T-helper 2 cell treated with Interferon-gamma antibody and Interleukin-4, amounts not matched to agents 5 μg/mL and 100 μg/mL, for 36 hours (primary cell): ENCODE measurements around the gene PPEF2.
"Not testable (repeated sequence)": the region's sequence is repeated elsewhere in the genome, so short reads cannot be mapped to it uniquely, and the experiment has no call there.

Experiments
- DNase-seq: peaks from one replicate; pipeline ENCODE4 v3.0.0; 2021; ENCODE audit warnings: low spot score
- H3K27ac Mint-ChIP-seq: one replicate; pipeline ENCODE4 v1.8.0; 2021; ENCODE audit warnings: mild to moderate bottlenecking, mixed read lengths
- H3K27me3 Mint-ChIP-seq: one replicate; pipeline ENCODE4 v1.8.0; 2021; ENCODE audit warnings: low read depth, mixed read lengths
- H3K36me3 Mint-ChIP-seq: one replicate; pipeline ENCODE4 v1.8.0; 2021; ENCODE audit warnings: low read depth, mixed read lengths
- H3K4me1 Mint-ChIP-seq: one replicate; pipeline ENCODE4 v1.8.0; 2021; ENCODE audit warnings: low read depth, mixed read lengths
- H3K4me3 Mint-ChIP-seq: one replicate; pipeline ENCODE4 v1.8.0; 2022; ENCODE audit warnings: mild to moderate bottlenecking, moderate library complexity, mixed read lengths
- H3K9me3 Mint-ChIP-seq: one replicate; pipeline ENCODE4 v1.8.0; 2021; ENCODE audit warnings: mixed read lengths

PPEF2 gene

DNA sequence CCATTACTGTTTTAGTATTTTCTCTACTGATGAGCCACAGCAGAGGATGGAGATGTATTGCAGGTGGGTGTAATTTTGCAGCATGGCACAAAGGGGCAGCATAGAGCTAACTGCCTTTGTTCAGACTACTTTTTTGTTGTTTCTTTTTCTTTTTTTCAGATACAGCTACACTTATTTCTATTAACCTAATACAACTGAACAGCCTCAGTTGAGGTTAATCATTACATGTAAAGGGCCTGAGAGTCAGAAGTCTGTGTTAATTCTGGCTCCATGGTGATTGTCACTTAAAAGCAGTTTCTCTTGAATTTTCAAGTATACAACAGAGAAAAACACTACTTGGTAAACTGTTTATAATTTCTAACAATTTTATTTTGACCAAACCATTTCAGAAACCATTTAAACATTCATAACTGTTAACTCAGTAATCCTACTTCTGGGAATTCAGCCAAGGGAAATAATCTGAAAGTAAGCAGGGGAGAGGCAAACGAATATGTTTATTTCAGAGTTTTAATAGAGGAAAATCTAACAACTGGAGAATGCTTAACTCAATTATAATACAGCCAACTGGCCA lies 13.9 kb upstream of the PPEF2 start:
- Mint-ChIP-seq H3K27ac (peak overlapping the region; percentile 17), H3K27me3 (no peaks in the 10 kb centered on the region), H3K4me1 (no peaks in the 10 kb centered on the region), H3K4me3 (no peak overlapping the region), H3K36me3 (peaks cover 23% of the 10 kb centered on the region), H3K9me3 (no peaks in the 10 kb centered on the region)
- DNase-seq = no peak

DNA sequence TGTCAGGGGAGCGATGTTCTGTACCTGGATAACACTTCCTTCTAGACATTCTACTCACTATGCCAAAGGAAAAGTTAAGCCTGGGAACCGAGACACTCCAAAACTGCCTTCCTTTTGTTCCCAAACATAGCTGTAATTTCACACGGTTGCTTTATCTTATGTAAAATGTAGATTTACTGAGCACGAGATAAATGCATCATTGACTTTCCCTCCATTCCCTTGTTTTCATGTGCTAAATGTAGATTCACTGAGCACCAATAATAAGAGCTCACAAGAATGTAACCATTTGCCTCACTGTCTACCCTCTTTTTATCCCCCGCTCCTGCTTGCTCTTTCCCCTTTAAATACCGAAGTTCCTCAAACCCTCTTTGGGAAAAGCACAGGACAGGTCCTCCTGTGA lies 10.7 kb upstream of the PPEF2 start:
- Mint-ChIP-seq H3K36me3 (peaks cover 13% of the 10 kb centered on the region), H3K4me1 (no peaks in the 10 kb centered on the region), H3K27ac (no peak overlapping the region), H3K27me3 (no peaks in the 10 kb centered on the region), H3K4me3 (no peak overlapping the region), H3K9me3 (peaks cover 7% of the 10 kb centered on the region)
- DNase-seq = no peak

DNA sequence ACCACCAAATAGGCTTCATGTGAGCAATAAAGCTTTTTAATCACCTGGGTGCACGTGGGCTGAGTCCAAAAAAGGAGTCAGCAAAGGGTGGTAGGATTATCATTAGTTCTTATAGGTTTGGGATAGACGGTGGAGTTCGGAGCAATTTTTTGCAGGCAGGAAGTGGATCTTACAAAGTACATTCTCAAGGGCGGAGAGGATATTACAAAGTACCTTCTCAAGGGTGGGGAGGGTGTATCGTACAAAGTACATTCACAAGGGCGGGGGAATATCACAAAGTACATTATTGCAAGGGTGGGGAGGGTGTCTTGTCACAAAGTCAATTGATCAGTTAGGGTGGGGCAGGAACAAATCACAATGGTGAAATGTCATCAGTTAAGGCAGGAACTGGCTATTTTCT lies 8.6 kb upstream of the PPEF2 start:
- H3K9me3 Mint-ChIP-seq, DNase-seq, H3K27me3 Mint-ChIP-seq, H3K4me1 Mint-ChIP-seq, H3K27ac Mint-ChIP-seq, H3K4me3 Mint-ChIP-seq: not testable (repeated sequence)
- H3K36me3 Mint-ChIP-seq = peaks cover 13% of the 10 kb centered on the region

DNA sequence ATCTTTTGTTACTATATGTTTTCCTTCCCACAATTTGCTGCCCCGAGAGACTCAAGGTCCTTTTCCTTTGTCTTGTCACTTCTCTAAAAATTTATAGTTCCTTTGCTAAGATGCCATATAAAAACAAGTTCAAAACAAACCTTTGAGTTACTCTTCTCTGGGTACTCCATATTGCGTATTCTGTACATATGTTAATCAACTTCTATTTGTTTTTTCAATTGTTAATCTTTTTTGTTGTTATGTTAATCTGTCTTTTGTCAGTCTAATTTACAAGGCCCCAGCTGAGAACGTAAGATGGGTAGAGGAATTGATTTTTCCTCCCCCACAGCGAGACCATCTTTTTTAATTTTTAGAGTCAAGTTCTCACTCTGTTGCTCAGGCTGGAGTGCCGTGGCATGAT lies 7.2 kb upstream of the PPEF2 start:
- Mint-ChIP-seq H3K36me3 (peaks cover 13% of the 10 kb centered on the region), H3K4me1 (no peaks in the 10 kb centered on the region), H3K27ac (no peak overlapping the region), H3K9me3 (peaks cover 7% of the 10 kb centered on the region), H3K27me3 (no peaks in the 10 kb centered on the region), H3K4me3 (no peak overlapping the region)
- no peak for DNase-seq

DNA sequence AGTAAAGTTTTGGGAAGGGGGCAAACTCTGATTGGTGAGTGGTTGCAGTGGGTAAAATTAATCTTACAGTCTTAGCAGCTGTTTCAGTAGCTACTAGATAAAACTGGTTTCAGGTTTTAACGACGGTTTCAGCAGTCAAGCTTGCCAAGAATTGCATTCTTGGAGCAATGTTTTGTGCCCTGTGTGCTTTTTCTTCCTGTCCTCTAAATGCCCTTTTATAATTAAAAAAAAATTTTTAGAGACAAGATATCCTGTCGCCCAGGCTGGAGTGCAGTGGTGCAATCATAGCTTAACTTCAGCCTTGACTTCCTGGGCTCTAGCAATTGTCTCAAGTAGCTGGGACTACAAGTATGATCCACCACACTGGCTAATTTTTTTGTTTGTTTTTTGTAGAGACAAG lies 6.3 kb upstream of the PPEF2 start:
- Mint-ChIP-seq H3K36me3 (peaks cover 8% of the 10 kb centered on the region), H3K27ac (no peak overlapping the region), H3K9me3 (peaks cover 7% of the 10 kb centered on the region), H3K4me3 (no peak overlapping the region), H3K27me3 (no peaks in the 10 kb centered on the region), H3K4me1 (no peaks in the 10 kb centered on the region)
- DNase-seq = no peak

DNA sequence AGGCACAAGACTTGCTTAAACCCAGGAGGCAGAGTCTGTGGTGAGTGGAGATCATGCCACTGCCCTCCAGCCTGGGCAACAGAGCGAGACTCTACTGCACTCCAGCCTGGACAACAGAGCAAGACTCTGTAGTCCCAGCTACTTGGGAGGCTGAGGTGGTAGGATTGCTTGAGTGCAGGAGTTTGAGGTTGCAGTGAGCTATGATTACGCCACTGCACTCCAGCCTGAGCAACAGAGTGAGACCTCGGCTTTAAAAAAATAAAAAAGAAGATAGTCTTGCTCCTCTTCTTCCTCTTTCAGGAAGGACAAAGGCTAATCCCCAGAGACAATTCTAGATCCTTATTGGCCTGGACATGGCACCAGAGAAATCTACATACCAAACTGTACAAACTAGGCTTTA lies 5.7 kb upstream of the PPEF2 start:
- Mint-ChIP-seq H3K9me3 (peaks cover 7% of the 10 kb centered on the region), H3K27me3 (no peaks in the 10 kb centered on the region), H3K27ac (no peak overlapping the region), H3K4me1 (no peaks in the 10 kb centered on the region), H3K4me3 (no peak overlapping the region), H3K36me3 (peaks cover 8% of the 10 kb centered on the region)
- DNase-seq = no peak

DNA sequence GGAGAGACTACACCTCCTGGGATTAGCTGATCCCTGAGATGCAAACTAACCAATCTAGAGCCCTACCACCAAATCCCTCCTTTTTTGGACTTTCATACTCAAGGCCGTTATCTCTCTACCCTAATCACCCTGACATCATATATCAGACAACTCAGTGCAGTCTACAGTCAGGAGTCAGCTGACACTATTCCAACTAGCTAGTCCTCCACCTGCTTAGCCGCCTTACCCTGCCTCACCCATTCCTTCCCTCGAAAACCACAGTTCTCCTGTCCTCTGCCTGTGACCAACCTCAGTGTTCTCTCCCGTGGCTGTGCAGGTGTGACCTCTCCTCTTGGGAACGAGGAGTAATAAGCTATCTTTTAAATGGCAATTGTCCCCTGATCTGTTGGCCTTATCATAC lies 1.8 kb upstream of the PPEF2 start:
- Mint-ChIP-seq H3K27me3 (peaks cover 21% of the 10 kb centered on the region), H3K9me3 (no peaks in the 10 kb centered on the region), H3K36me3 (no peaks in the 10 kb centered on the region), H3K4me3 (no peak overlapping the region), H3K27ac (no peak overlapping the region), H3K4me1 (no peaks in the 10 kb centered on the region)
- DNase-seq = no peak

DNA sequence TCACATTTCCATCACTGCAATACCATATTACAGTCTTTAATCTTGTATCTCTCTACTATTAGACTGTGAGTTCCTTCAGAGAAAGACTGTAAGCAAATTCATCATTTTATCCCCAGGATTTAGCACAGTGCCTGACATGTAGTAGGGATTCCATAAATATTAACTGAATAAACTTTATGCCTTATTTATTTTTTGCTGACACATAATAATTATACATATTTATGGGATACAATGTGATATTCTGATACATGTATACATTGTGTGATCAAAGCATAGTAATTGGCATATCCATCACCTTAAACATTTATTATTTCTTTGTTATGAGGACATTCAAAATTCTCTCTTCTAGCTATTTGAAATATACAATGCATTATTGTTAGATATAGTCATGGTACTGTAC lies 3.7 kb downstream of the PPEF2 start:
- H3K9me3 Mint-ChIP-seq = no peaks in the 10 kb centered on the region
- no peaks in the 10 kb centered on the region for H3K4me1 Mint-ChIP-seq
- no peak overlapping the region for H3K4me3 Mint-ChIP-seq
- DNase-seq = no peak
- no peak overlapping the region for H3K27ac Mint-ChIP-seq
- H3K36me3 Mint-ChIP-seq = no peaks in the 10 kb centered on the region
- H3K27me3 Mint-ChIP-seq = peaks cover 23% of the 10 kb centered on the region

DNA sequence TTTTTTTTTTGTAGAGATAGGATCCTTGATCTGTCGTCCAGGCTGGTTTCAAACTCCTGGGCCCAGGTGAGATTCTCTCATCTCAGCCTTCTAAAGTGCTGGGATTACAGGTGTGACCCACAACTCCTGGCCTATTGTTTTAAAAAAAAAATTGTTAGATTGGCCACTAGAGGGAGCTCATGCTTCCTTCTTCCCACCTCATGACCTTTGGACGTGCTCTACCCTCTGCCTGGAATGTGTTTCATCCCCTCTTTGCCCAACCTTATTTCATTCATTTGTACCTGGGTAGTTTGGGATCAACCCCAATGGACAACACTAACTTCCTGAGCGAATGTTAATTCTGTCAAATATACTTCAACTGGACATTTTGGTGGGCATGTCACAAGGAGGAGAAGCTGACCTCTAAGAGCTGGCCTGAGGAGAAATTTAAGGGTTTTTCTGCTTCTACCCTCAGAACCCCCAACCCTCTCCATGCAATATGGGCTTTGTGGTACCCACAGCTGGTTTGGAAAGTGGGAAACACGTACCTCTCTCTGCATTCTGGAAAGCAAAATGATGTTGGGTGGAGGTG lies 6.4 kb downstream of the PPEF2 start:
- Mint-ChIP-seq H3K36me3 (no peaks in the 10 kb centered on the region), H3K4me3 (no peak overlapping the region), H3K9me3 (no peaks in the 10 kb centered on the region), H3K27me3 (peaks cover 12% of the 10 kb centered on the region), H3K27ac (no peak overlapping the region), H3K4me1 (no peaks in the 10 kb centered on the region)
- DNase-seq = no peak

DNA sequence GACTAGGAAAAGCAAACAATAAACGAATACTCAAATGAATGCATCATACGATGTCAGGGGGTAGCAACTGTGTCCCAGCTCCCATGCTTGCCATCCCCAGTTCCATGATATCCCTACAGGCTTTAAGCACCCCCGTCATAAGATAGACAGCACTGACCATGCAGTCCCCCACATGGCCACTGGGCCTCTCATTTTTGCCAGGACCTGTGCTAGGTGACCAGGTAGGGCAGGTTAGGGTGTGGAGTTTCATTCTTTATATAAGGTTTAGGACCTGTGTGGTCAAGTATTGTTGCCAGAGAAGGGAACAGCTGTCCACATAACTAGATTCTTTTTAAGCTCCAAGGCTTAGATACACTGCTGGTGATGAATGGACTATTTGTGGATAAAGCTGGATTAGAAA lies 9.7 kb downstream of the PPEF2 start:
- no peaks in the 10 kb centered on the region for H3K4me1 Mint-ChIP-seq
- H3K9me3 Mint-ChIP-seq = no peaks in the 10 kb centered on the region
- no peak overlapping the region for H3K27ac Mint-ChIP-seq
- no peak for DNase-seq
- peaks cover 5% of the 10 kb centered on the region for H3K27me3 Mint-ChIP-seq
- H3K4me3 Mint-ChIP-seq = no peak overlapping the region
- no peaks in the 10 kb centered on the region for H3K36me3 Mint-ChIP-seq

DNA sequence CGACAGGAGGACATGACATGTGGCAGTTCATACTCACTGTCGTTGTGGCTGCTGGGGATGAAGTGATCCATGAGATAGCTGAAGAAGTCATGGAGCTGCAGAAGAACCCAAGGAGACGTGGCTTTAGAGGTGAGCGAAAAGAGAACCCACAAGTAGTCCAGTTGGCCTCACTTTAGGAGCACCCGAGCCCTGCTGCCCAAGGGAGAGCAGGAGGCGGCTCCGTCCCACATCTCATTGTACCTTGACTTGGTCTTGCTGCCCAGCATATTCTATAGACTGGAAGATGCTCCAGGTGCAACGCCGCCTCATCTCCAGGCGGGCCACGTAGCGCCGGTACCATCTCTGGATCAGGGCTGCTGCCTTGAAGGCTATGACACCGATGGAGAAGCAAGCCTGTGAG lies 10.6 kb downstream of the PPEF2 start:
- no peak overlapping the region for H3K4me3 Mint-ChIP-seq
- H3K27ac Mint-ChIP-seq = no peak overlapping the region
- DNase-seq = no peak
- H3K4me1 Mint-ChIP-seq = no peaks in the 10 kb centered on the region
- no peaks in the 10 kb centered on the region for H3K9me3 Mint-ChIP-seq
- no peaks in the 10 kb centered on the region for H3K36me3 Mint-ChIP-seq
- H3K27me3 Mint-ChIP-seq = peaks cover 5% of the 10 kb centered on the region

DNA sequence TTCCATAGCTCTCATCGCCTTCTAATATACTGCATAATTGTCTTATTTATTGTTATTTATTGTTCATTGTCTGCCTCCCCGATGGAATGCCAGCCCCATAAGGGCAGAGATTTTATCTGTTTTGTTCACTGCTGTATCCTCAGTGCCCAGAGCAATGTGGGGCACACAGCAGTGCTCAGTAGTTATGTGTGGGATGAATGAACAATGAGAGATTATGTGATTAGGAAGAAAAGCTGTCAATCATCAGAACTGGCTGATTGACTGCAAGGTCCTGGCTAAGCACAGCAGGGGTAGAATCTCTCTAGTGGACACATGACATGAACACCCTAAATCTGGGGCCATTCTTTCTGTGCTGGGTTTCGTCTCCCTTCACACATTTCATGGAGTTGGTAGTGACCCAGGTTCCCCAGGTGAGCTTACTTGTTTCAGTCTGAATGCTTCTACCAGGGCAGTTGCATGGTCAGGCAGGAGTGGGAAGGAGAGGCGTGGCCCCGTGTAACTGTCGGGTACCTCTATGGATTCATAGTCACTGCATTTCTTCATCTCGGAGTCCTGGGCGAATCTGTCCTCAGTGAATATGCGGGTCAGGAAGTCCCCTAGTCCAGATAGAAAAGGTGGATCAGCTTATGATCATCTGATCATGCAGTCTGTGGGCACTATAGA lies 12.6 kb downstream of the PPEF2 start:
- H3K36me3 Mint-ChIP-seq = no peaks in the 10 kb centered on the region
- DNase-seq = no peak
- peaks cover 5% of the 10 kb centered on the region for H3K27me3 Mint-ChIP-seq
- no peak overlapping the region for H3K27ac Mint-ChIP-seq
- no peak overlapping the region for H3K4me3 Mint-ChIP-seq
- no peaks in the 10 kb centered on the region for H3K9me3 Mint-ChIP-seq
- no peaks in the 10 kb centered on the region for H3K4me1 Mint-ChIP-seq

DNA sequence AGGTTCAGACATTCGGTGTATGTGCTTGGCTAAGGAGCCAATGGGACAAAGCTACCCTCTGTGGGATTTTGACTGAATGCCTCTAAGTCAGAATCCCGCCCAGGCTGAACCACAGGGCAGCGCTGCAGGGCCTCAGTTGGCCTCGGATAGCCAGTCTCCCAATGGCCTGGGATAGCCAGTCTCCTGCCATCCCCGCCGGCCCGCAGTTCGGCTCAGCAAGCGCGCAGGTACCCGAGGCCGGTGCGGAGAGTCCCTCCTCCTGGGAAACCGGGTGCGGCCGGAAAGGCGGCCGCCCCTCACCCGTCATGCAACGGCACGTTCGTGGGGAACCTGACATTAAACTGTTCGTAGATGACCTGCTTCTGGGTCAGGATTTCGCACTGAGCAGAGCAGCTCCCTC lies 16.1 kb downstream of the PPEF2 start:
- no peak overlapping the region for H3K4me3 Mint-ChIP-seq
- H3K27me3 Mint-ChIP-seq = peaks cover 5% of the 10 kb centered on the region
- no peaks in the 10 kb centered on the region for H3K4me1 Mint-ChIP-seq
- H3K27ac Mint-ChIP-seq = no peak overlapping the region
- H3K9me3 Mint-ChIP-seq = no peaks in the 10 kb centered on the region
- H3K36me3 Mint-ChIP-seq = no peaks in the 10 kb centered on the region
- no peak for DNase-seq

DNA sequence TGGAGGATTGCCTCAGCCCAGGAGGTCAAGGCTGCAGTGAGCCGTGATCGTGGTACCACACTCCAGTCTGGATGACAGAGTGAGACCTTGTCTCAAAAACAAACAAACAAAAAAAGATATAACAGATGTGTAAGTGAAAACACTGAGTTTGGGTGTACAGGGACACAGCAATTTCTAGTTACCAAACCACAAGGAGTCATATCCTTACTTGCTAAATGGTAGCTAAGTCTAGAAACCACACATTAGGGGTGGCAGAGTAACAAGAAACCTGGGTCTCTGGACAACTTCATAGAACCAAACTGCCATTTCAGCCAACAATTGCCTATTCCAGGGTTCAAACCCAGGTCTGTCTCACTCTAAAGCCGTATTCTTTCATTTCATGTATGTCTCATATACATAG lies 20.8 kb downstream of the PPEF2 start:
- H3K27me3 Mint-ChIP-seq = no peaks in the 10 kb centered on the region
- no peaks in the 10 kb centered on the region for H3K9me3 Mint-ChIP-seq
- no peak overlapping the region for H3K27ac Mint-ChIP-seq
- no peak overlapping the region for H3K4me3 Mint-ChIP-seq
- DNase-seq = no peak
- no peaks in the 10 kb centered on the region for H3K4me1 Mint-ChIP-seq
- H3K36me3 Mint-ChIP-seq = no peaks in the 10 kb centered on the region

DNA sequence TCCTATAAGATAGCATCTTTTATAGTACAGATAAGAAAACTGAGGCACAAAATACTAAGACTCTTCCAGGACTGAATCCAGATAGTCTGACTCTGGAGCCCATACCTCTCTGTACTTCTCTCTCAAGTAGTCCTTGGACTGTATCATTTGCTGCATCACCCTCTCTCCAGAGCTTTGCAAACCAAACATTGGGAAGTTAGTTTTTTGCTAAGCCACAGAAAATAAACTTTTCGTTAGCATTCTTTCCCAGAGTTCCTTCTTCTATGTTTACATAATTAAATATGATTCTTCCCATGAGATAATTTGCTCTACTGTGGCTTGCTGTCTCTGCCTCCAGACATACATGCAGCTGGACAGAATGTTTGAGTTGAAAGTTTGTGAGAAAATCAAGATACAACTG lies 22.0 kb downstream of the PPEF2 start:
- Mint-ChIP-seq H3K27me3 (no peaks in the 10 kb centered on the region), H3K4me3 (no peak overlapping the region), H3K36me3 (no peaks in the 10 kb centered on the region), H3K9me3 (no peaks in the 10 kb centered on the region), H3K4me1 (no peaks in the 10 kb centered on the region), H3K27ac (no peak overlapping the region)
- no peak for DNase-seq
